Esophagus squamous epithelium (tissue), 4 donors: ENCODE data around the gene PIH1D1.

ENCODE experiments used
- CTCF ChIP-seq, 6 experiments: fragments of 450-650 bp in 4 of 6; fragments of 200-600 bp in 2 of 6; sonication (generic) in 2 of 6; IDR thresholded peaks; one replicate each; pipeline ENCODE4 v1.5.1; 2016 to 2019; ENCODE audit warnings: antibody characterized with exemption in 6 of 6, mild to moderate bottlenecking in 4 of 6, moderate library complexity in 4 of 6
- POLR2A ChIP-seq, 4 donors: fragments of 450-650 bp; IDR thresholded peaks; one replicate each; pipeline ENCODE4 v1.6.1; 2017; ENCODE audit warnings: antibody characterized with exemption in 4 of 4, mild to moderate bottlenecking in 4 of 4, moderate library complexity in 3 of 4

GRCh38 chr19:49415810-49416200 is 35.8 kb downstream of the PIH1D1 start:
- TF ChIP-seq CTCF (IDR thresholded peaks at IDR 0.05): no peak
- TF ChIP-seq POLR2A (IDR thresholded peaks at IDR 0.05): no peak
